Hepatocyte (in vitro differentiated cells): ENCODE measurements around the gene COL6A3. TPM values are rescaled to one million over a fixed set of nuclear protein-coding genes. Genes with fewer than 3 reads are reported as not detected.
A peak's percentile ranks its signal among the peaks of the same experiment; 100 is the strongest.

Experiments
- DNase-seq: peaks from one replicate; pipeline ENCODE4 v3.0.0-alpha.2; 2016; ENCODE audit warnings: low spot score
- H2AFZ ChIP-seq: fragments of 200-600 bp; sonication (generic); 2 replicates; pipeline ENCODE4 v1.6.0; 2016; ENCODE audit warnings: antibody characterized with exemption, mild to moderate bottlenecking
- H3K27ac ChIP-seq: fragments of 200-600 bp; sonication (generic); 2 replicates; pipeline ENCODE4 v1.5.1; 2016; ENCODE audit warnings: mild to moderate bottlenecking
- H3K27me3 ChIP-seq: fragments of 200-600 bp; sonication (generic); 2 replicates; pipeline ENCODE4 v1.6.1; 2016
- H3K36me3 ChIP-seq: fragments of 200-600 bp; sonication (generic); replicated peaks from 2 replicates; pipeline ENCODE4 v1.5.1; 2016; ENCODE audit warnings: low read depth; ENCODE audit not compliant: insufficient read depth
- H3K4me1 ChIP-seq: fragments of 200-600 bp; sonication (generic); 2 replicates; pipeline ENCODE4 v1.5.1; 2016; ENCODE audit warnings: mild to moderate bottlenecking, moderate library complexity; ENCODE audit not compliant: insufficient read depth
- H3K4me2 ChIP-seq: fragments of 200-600 bp; sonication (generic); 2 replicates; pipeline ENCODE4 v1.6.0; 2016
- H3K4me3 ChIP-seq: fragments of 200-600 bp; sonication (generic); 2 replicates; pipeline ENCODE4 v1.5.1; 2016; ENCODE audit warnings: mild to moderate bottlenecking
- H3K79me2 ChIP-seq: fragments of 200-600 bp; sonication (generic); 2 replicates; pipeline ENCODE4 v1.6.0; 2017; ENCODE audit warnings: mild to moderate bottlenecking
- H3K9me2 ChIP-seq: fragments of 200-600 bp; sonication (generic); replicated peaks from 2 replicates; pipeline ENCODE4 v1.6.0; 2017; ENCODE audit warnings: mild to moderate bottlenecking; ENCODE audit not compliant: insufficient read depth
- H3K9me3 ChIP-seq: fragments of 200-600 bp; sonication (generic); 2 replicates; pipeline ENCODE4 v1.5.1; 2016; ENCODE audit warnings: low read depth, mild to moderate bottlenecking
- H4K20me1 ChIP-seq: fragments of 200-600 bp; sonication (generic); 2 replicates; pipeline ENCODE4 v1.6.0; 2016; ENCODE audit warnings: mild to moderate bottlenecking; ENCODE audit not compliant: insufficient read depth, poor library complexity, severe bottlenecking
- CTCF ChIP-seq: fragments of 200-600 bp; sonication (generic); IDR thresholded peaks from 2 replicates; pipeline ENCODE4 v1.5.1; 2016; ENCODE audit warnings: antibody characterized with exemption, mild to moderate bottlenecking; ENCODE audit not compliant: poor library complexity
- EZH2 ChIP-seq: fragments of 200-600 bp; sonication (generic); IDR thresholded peaks from 2 replicates; pipeline ENCODE4 v1.6.1; 2016; ENCODE audit warnings: antibody characterized with exemption, mild to moderate bottlenecking, borderline replicate concordance
- EZH2phosphoT487 ChIP-seq: fragments of 200-600 bp; sonication (generic); IDR thresholded peaks from one replicate; pipeline ENCODE4 v1.6.1; 2018; ENCODE audit warnings: antibody characterized with exemption, mild to moderate bottlenecking, low read depth, moderate library complexity; ENCODE audit not compliant: unreplicated experiment, severe bottlenecking
- WGBS: methylation state at CpG from one replicate; pipeline ENCODE4 v1.1.6; 2016; ENCODE audit warnings: low lambda C conversion rate; ENCODE audit errors: missing lambda C conversion rate; 5-methylcytosine and 5-hydroxymethylcytosine counted together
- polyA plus RNA-seq: library from polyadenylated mRNA; unstranded; fragments of >200 nt; fragmentation: Nextera tagmentation; extraction: Ambion mirVana; gene quantifications from 2 replicates; pipeline ENCODE4 v1.2.1, GENCODE V29; 2016
- total RNA-seq: library from RNA; depleted of rRNA; stranded (reverse); fragments of >200 nt; gene quantifications from 2 replicates; pipeline ENCODE4 v1.2.3, GENCODE V29; 2014

COL6A3 gene
- total and polyA plus RNA-seq, 2 experiments from 2014 or later: 80.7 to 250 TPM

GRCh38 chr2:237320801-237321560 is 93.0 kb downstream of the COL6A3 start:
- TF ChIP-seq CTCF (no peak), EZH2 (no peak), EZH2phosphoT487 (no peak)
- Histone ChIP-seq H3K4me1 (peaks cover 34% of the 10 kb centered on the region), H3K4me2 (no peak overlapping the region), H3K9me3 (no peaks in the 10 kb centered on the region), H2AFZ (no peak overlapping the region), H3K4me3 (no peak overlapping the region), H3K27me3 (no peaks in the 10 kb centered on the region), H3K27ac (peak overlapping the region; percentile 28), H4K20me1 (no peaks in the 10 kb centered on the region), H3K9me2 (no peaks in the 10 kb centered on the region), H3K36me3 (no peaks in the 10 kb centered on the region), H3K79me2 (no peaks in the 10 kb centered on the region)
- WGBS: 89% methylated on average over 11 of the region's 11 CpGs
- no peak for DNase-seq

GRCh38 chr2:237319887-237320286 is 94.1 kb downstream of the COL6A3 start:
- no peaks in the 10 kb centered on the region for H3K9me2 ChIP-seq
- H3K27ac ChIP-seq: no peak overlapping the region
- 84% methylated on average over 4 of the region's 4 CpGs for WGBS

GRCh38 chr2:237319086-237319820 is 94.7 kb downstream of the COL6A3 start:
- no peaks in the 10 kb centered on the region for H4K20me1 ChIP-seq
- H3K9me2 ChIP-seq: no peaks in the 10 kb centered on the region
- no peaks in the 10 kb centered on the region for H3K79me2 ChIP-seq
- no peak overlapping the region for H3K27ac ChIP-seq
- H2AFZ ChIP-seq: no peak overlapping the region
- no peaks in the 10 kb centered on the region for H3K36me3 ChIP-seq
- H3K27me3 ChIP-seq: no peaks in the 10 kb centered on the region
- H3K4me1 ChIP-seq: peaks cover 35% of the 10 kb centered on the region
- DNase-seq: no peak
- H3K4me3 ChIP-seq: no peak overlapping the region
- TF ChIP-seq EZH2 (no peak), CTCF (no peak)
- H3K4me2 ChIP-seq: no peak overlapping the region
- H3K9me3 ChIP-seq: no peaks in the 10 kb centered on the region
- 92% methylated on average over 15 of the region's 15 CpGs for WGBS

More at GRCh38 chr2:237319887-237320286, 94.1 kb downstream of the COL6A3 start:
- no peak overlapping the region for H3K4me2 ChIP-seq
- H3K9me3 ChIP-seq: no peaks in the 10 kb centered on the region
- H3K4me1 ChIP-seq: peaks cover 34% of the 10 kb centered on the region
- DNase-seq: no peak
- no peaks in the 10 kb centered on the region for H4K20me1 ChIP-seq
- H2AFZ ChIP-seq: no peak overlapping the region
- TF ChIP-seq CTCF (no peak), EZH2phosphoT487 (no peak), EZH2 (no peak)
- no peaks in the 10 kb centered on the region for H3K79me2 ChIP-seq
- H3K36me3 ChIP-seq: no peaks in the 10 kb centered on the region
- H3K4me3 ChIP-seq: no peak overlapping the region
- H3K27me3 ChIP-seq: no peaks in the 10 kb centered on the region
